Progenitor cell of endocrine pancreas (in vitro differentiated cells): ENCODE results near the gene MIGA2. TPM values are rescaled to one million over a fixed set of nuclear protein-coding genes. Genes with fewer than 3 reads are reported as not detected.

ENCODE experiments used
- DNase-seq: peaks from one replicate; pipeline ENCODE4 v3.0.0; 2021; ENCODE audit warnings: low spot score; ENCODE audit not compliant: unreplicated experiment
- H3K27ac Mint-ChIP-seq: 2 replicates; pipeline ENCODE4 v1.8.0; 2021; ENCODE audit warnings: mild to moderate bottlenecking, moderate library complexity, mixed read lengths
- H3K27me3 Mint-ChIP-seq: 2 replicates; pipeline ENCODE4 v1.8.0; 2021; ENCODE audit warnings: mixed read lengths
- H3K36me3 Mint-ChIP-seq: 2 replicates; pipeline ENCODE4 v1.8.0; 2022; ENCODE audit warnings: mixed read lengths; ENCODE audit not compliant: insufficient read depth
- H3K4me1 Mint-ChIP-seq: 2 replicates; pipeline ENCODE4 v1.8.0; 2021; ENCODE audit warnings: low read depth, mixed read lengths
- H3K4me3 Mint-ChIP-seq: 2 replicates; pipeline ENCODE4 v1.8.0; 2021; ENCODE audit warnings: low read depth, mild to moderate bottlenecking, moderate library complexity, mixed read lengths
- H3K9me3 Mint-ChIP-seq: 2 replicates; pipeline ENCODE4 v1.8.0; 2021; ENCODE audit warnings: low read depth, mixed read lengths
- CTCF ChIP-seq: fragments of 200-600 bp; sonication (generic); IDR thresholded peaks from one replicate; pipeline ENCODE4 v1.5.0; 2021; ENCODE audit warnings: antibody characterized with exemption, mild to moderate bottlenecking; ENCODE audit not compliant: unreplicated experiment
- total RNA-seq: library from RNA; stranded (reverse); gene quantifications from 2 replicates; pipeline ENCODE4 v1.2.1, GENCODE V29; 2021

Gene MIGA2
- total RNA-seq, 1 donor from 2014 or later: 45.4 TPM

GRCh38 chr9:129071526-129072126, 35.2 kb downstream of the MIGA2 start:
- H3K27ac Mint-ChIP-seq: peak overlapping the region; percentile 16
- no peak for DNase-seq
- peaks cover 2% of the 10 kb centered on the region for H3K36me3 Mint-ChIP-seq
- no peak for TF ChIP-seq CTCF
- no peaks in the 10 kb centered on the region for H3K9me3 Mint-ChIP-seq
- no peaks in the 10 kb centered on the region for H3K27me3 Mint-ChIP-seq
- no peaks in the 10 kb centered on the region for H3K4me1 Mint-ChIP-seq
- H3K4me3 Mint-ChIP-seq: no peak overlapping the region

- no peak overlapping the region for H3K4me3 Mint-ChIP-seq
- H3K27me3 Mint-ChIP-seq: no peaks in the 10 kb centered on the region
- no peak for DNase-seq
- H3K36me3 Mint-ChIP-seq: peaks cover 2% of the 10 kb centered on the region
- H3K27ac Mint-ChIP-seq: peak overlapping the region; percentile 16
- no peaks in the 10 kb centered on the region for H3K9me3 Mint-ChIP-seq
- H3K4me1 Mint-ChIP-seq: no peaks in the 10 kb centered on the region
- no peak for TF ChIP-seq CTCF
These were observed 35.7 kb downstream of the MIGA2 start for GRCh38 chr9:129072171-129072570.

- TF ChIP-seq CTCF: no peak
- no peaks in the 10 kb centered on the region for H3K4me1 Mint-ChIP-seq
- H3K36me3 Mint-ChIP-seq: peaks cover 2% of the 10 kb centered on the region
- no peak overlapping the region for H3K27ac Mint-ChIP-seq
- DNase-seq: no peak
- no peaks in the 10 kb centered on the region for H3K9me3 Mint-ChIP-seq
- H3K27me3 Mint-ChIP-seq: no peaks in the 10 kb centered on the region
- H3K4me3 Mint-ChIP-seq: no peak overlapping the region
These were observed 37.0 kb downstream of the MIGA2 start for GRCh38 chr9:129073404-129073803.

GRCh38 chr9:129074106-129074505, 37.7 kb downstream of the MIGA2 start:
- no peak for DNase-seq
- Mint-ChIP-seq H3K36me3 (no peaks in the 10 kb centered on the region), H3K27me3 (no peaks in the 10 kb centered on the region), H3K4me3 (no peak overlapping the region), H3K27ac (no peak overlapping the region), H3K4me1 (no peaks in the 10 kb centered on the region), H3K9me3 (no peaks in the 10 kb centered on the region)
- TF ChIP-seq CTCF: no peak

- no peak for TF ChIP-seq CTCF
- Mint-ChIP-seq H3K36me3 (no peaks in the 10 kb centered on the region), H3K27me3 (no peaks in the 10 kb centered on the region), H3K9me3 (no peaks in the 10 kb centered on the region), H3K4me3 (no peak overlapping the region), H3K27ac (peak overlapping the region; percentile 49), H3K4me1 (peaks cover 7% of the 10 kb centered on the region)
- DNase-seq: no peak
These were observed 39.7 kb downstream of the MIGA2 start for GRCh38 chr9:129075996-129076639.
